ENCODE measurements around the gene FHIT.

GRCh38 chr3:60501314-60501713 lies 749.9 kb downstream of the FHIT start:
- TF ChIP-seq EZH2 (IDR thresholded peaks at IDR 0.05; ENCODE audit: insufficient read depth, poor library complexity, severe bottlenecking) (no peak), EZH2phosphoT487 (IDR thresholded peaks at IDR 0.05; ENCODE audit: insufficient read depth, low read depth) (no peak)

Measured in GM23248 (cell line).